ENCODE measurements around the gene GOLGA6C.

GRCh38 chr15:75230016-75230343, 28.2 kb upstream of the GOLGA6C start:
- TF ChIP-seq, protein P1, sequence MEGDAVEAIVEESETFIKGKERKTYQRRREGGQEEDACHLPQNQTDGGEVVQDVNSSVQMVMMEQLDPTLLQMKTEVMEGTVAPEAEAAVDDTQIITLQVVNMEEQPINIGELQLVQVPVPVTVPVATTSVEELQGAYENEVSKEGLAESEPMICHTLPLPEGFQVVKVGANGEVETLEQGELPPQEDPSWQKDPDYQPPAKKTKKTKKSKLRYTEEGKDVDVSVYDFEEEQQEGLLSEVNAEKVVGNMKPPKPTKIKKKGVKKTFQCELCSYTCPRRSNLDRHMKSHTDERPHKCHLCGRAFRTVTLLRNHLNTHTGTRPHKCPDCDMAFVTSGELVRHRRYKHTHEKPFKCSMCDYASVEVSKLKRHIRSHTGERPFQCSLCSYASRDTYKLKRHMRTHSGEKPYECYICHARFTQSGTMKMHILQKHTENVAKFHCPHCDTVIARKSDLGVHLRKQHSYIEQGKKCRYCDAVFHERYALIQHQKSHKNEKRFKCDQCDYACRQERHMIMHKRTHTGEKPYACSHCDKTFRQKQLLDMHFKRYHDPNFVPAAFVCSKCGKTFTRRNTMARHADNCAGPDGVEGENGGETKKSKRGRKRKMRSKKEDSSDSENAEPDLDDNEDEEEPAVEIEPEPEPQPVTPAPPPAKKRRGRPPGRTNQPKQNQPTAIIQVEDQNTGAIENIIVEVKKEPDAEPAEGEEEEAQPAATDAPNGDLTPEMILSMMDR (IDR thresholded peaks at IDR 0.05): no peak
- no peak for TF ChIP-seq POLR2AphosphoS5 (IDR thresholded peaks at IDR 0.05)
